ENCODE results near the gene ARHGAP26. TPM values are rescaled to one million over a fixed set of nuclear protein-coding genes. Genes with fewer than 3 reads are reported as not detected.

Gene ARHGAP26
- total and polyA plus RNA-seq, 4 donors, result 1.8 to 16.7 (median 4.1) TPM

GRCh38 chr5:143179126-143179740, 409.1 kb downstream of the ARHGAP26 start:
- Histone ChIP-seq H3K36me3 (ENCODE audit: control insufficient read depth in 4 of 4, insufficient read depth in 3 of 4, low read depth in 1 of 4, low read length in 3 of 4) (no peaks in the 10 kb centered on the region), H3K4me3 (ENCODE audit: low read depth in 1 of 3, low read length in 3 of 3) (no peak overlapping the region), H3K9me3 (ENCODE audit: control insufficient read depth in 4 of 4, low read length in 3 of 4) (no peaks in the 10 kb centered on the region), H3K9ac (ENCODE audit: low read depth in 1 of 2, low read length in 2 of 2) (no peak overlapping the region), H3K4me1 (ENCODE audit: control insufficient read depth in 4 of 4, insufficient read depth in 4 of 4, low read length in 3 of 4) (peaks cover 7 to 34% (median 25%) of the 10 kb centered on the region in 4 donors), H3K27ac (ENCODE audit: low read depth in 1 of 2, low read length in 2 of 2) (no peak overlapping the region), H3K27me3 (ENCODE audit: control insufficient read depth in 4 of 4, insufficient read depth in 4 of 4, low read length in 3 of 4) (no peaks in the 10 kb centered on the region)
- DNase-seq (ENCODE audit: low spot score), result no peak
- whole genome bisulfite sequencing, result 98% methylated on average over 6 of the region's 6 CpGs
- no peak for TF ChIP-seq ZBTB33 (IDR thresholded peaks at IDR 0.05)
- TF ChIP-seq RAD21 (IDR thresholded peaks at IDR 0.05), result no peak
- no peak for TF ChIP-seq REST (IDR thresholded peaks at IDR 0.05)
- no peak for TF ChIP-seq EGR1 (IDR thresholded peaks at IDR 0.05; ENCODE audit: low read depth in 2 of 2)
- TF ChIP-seq FOXA2 (IDR thresholded peaks at IDR 0.05), result no peak
- no peak for TF ChIP-seq RXRA (IDR thresholded peaks at IDR 0.05)
- TF ChIP-seq ATF3 (IDR thresholded peaks at IDR 0.05), result no peak
- no peak for TF ChIP-seq JUND (IDR thresholded peaks at IDR 0.05)
- no peak for TF ChIP-seq SP1 (IDR thresholded peaks at IDR 0.05)
- no peak for TF ChIP-seq NR2F2 (IDR thresholded peaks at IDR 0.05)
- TF ChIP-seq TAF1 (conservative IDR thresholded peaks at IDR 0.05), result no peak

GRCh38 chr5:143180751-143181150, 410.6 kb downstream of the ARHGAP26 start:
- Histone ChIP-seq H3K27me3 (ENCODE audit: control insufficient read depth in 4 of 4, insufficient read depth in 4 of 4, low read length in 3 of 4) (no peaks in the 10 kb centered on the region), H3K9ac (ENCODE audit: low read depth in 1 of 2, low read length in 2 of 2) (no peak overlapping the region), H3K27ac (ENCODE audit: low read depth in 1 of 2, low read length in 2 of 2) (no peak overlapping the region), H3K4me3 (ENCODE audit: low read depth in 1 of 3, low read length in 3 of 3) (no peak overlapping the region), H3K4me1 (ENCODE audit: control insufficient read depth in 4 of 4, insufficient read depth in 4 of 4, low read length in 3 of 4) (peaks cover 7 to 36% (median 28%) of the 10 kb centered on the region in 4 donors), H3K36me3 (ENCODE audit: control insufficient read depth in 4 of 4, insufficient read depth in 3 of 4, low read depth in 1 of 4, low read length in 3 of 4) (no peaks in the 10 kb centered on the region), H3K9me3 (ENCODE audit: control insufficient read depth in 4 of 4, low read length in 3 of 4) (no peaks in the 10 kb centered on the region)
- DNase-seq (ENCODE audit: low spot score), result no peak
- TF ChIP-seq HNF4G (IDR thresholded peaks at IDR 0.05) (no peak), EGR1 (IDR thresholded peaks at IDR 0.05; ENCODE audit: low read depth in 2 of 2) (no peak), SP1 (IDR thresholded peaks at IDR 0.05) (no peak), ATF3 (IDR thresholded peaks at IDR 0.05) (no peak), FOXA2 (IDR thresholded peaks at IDR 0.05) (no peak), NR2F2 (IDR thresholded peaks at IDR 0.05) (no peak), REST (IDR thresholded peaks at IDR 0.05) (no peak), JUND (IDR thresholded peaks at IDR 0.05) (no peak), RXRA (IDR thresholded peaks at IDR 0.05) (no peak), RAD21 (IDR thresholded peaks at IDR 0.05) (no peak)
- 98% methylated on average over 1 of the region's 1 CpG for WGBS

Data from liver (tissue), 9 donors.